ENCODE results near the gene RXRA.

- TF ChIP-seq CTCF (IDR thresholded peaks at IDR 0.05; ENCODE audit: extremely low read depth in 1 of 2, insufficient read depth in 1 of 2, low read depth in 1 of 2, low read length in 2 of 2) (no peak), MAX (IDR thresholded peaks at IDR 0.05; ENCODE audit: insufficient read depth, insufficient read length) (no peak), POLR2A (IDR thresholded peaks at IDR 0.05; ENCODE audit: low read depth, low read length) (no peak), POLR2AphosphoS5 (IDR thresholded peaks at IDR 0.05; ENCODE audit: insufficient read depth, low read depth, low read length) (no peak), EZH2 (IDR thresholded peaks at IDR 0.05; ENCODE audit: borderline replicate concordance, low read depth, low read length, severe bottlenecking) (no peak), GATA2 (IDR thresholded peaks at IDR 0.05; ENCODE audit: insufficient read depth, insufficient read length, low read depth, low read length) (no peak), MYC (IDR thresholded peaks at IDR 0.05; ENCODE audit: low read depth, low read length) (no peak), FOS (IDR thresholded peaks at IDR 0.05; ENCODE audit: borderline replicate concordance, insufficient read depth, low read length) (no peak), JUN (IDR thresholded peaks at IDR 0.05; ENCODE audit: borderline replicate concordance, insufficient read depth, insufficient read length, low read depth) (no peak)
Observed at GRCh38 chr9:134304261-134304660, 22.0 kb upstream of the RXRA start.

Data from endothelial cell of umbilical vein (primary cell).